ENCODE data around the gene URAD.
"Not testable (repeated sequence)": the region's sequence is repeated elsewhere in the genome, so short reads cannot be mapped to it uniquely, and the experiment has no call there.

URAD gene, protein sequence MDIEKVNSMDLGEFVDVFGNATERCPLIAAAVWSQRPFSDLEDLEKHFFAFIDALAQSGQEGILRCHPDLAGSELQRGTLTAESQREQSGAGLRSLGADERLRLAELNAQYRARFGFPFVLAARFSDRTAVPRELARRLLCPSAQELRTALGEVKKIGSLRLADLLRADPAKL

DNA sequence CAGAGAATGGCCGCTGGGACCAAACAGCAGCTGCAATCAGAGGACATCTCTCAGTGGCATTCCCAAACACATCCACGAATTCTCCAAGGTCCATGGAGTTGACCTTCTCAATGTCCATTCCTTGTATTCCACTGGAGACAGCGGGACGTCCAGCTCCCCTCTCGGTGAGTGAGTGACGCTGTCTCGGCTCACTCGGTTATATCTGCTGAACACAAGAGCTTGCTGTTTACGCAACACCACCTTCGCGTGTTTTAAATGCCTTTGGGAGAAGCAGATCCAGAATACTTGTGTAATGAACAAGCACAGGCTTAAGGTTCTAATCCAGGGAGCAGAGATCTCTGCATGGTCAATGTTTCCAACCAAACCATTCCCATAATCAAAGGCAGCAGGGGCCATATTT lies at the start of gene URAD:
TSS of gene URAD (minus strand) at position 174 of the 400 bp plus-strand sequence. CDS start at position 118, 56 bp downstream.
- no peak for DNase-seq (ENCODE audit: low read depth in 2 of 2)

DNA sequence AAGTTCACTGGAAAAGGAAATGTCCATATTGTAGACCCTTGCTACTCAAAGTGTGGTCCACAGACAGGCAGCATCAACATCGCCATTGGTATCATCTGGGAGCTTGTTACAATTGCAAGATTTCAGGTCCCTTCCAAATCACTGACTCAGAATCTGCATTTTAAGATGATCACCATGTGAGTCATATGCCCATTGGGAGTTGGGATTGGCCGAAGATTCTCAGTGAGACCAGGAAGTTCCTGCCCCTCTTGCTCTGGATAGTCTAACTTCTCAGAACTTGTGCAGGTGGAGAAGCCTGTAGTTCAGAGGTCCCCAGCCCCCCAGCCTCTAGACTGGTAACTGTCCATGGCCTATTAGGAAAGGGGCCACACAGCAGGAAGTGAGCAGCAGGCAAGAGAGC lies 48.9 kb upstream of the URAD start:
- no peak for DNase-seq (ENCODE audit: low read depth in 2 of 2)

DNA sequence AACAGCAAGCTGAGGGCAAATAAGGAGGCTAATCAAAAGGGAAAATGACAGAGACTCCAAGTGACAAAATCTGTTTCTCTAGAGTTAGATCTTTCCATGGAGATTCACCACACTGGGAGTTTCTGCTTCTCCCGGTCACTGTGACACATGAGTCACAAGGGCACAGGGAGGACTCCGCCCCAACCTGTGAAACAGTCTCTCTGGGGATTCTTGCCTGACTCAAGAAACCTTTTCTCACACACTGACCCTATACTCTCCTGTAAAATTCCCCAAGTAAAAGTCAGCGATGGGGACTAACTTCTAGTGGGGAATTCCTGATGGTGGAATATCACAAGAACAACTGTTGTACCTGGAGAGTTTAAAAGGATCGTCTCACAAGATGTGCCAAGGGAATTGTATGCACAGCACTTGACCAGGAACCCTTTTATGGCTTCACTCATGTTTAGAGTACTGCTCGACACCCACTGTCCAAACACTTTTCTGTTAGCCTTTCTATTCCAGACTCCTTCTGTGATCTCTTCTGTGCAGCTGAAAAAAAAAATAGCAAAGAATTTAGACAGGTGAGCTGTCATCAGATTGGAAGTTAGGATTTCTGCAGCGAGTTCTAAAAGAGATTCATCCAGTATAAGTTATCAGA lies 46.8 kb upstream of the URAD start:
- no peak for DNase-seq (ENCODE audit: low read depth in 2 of 2)

DNA sequence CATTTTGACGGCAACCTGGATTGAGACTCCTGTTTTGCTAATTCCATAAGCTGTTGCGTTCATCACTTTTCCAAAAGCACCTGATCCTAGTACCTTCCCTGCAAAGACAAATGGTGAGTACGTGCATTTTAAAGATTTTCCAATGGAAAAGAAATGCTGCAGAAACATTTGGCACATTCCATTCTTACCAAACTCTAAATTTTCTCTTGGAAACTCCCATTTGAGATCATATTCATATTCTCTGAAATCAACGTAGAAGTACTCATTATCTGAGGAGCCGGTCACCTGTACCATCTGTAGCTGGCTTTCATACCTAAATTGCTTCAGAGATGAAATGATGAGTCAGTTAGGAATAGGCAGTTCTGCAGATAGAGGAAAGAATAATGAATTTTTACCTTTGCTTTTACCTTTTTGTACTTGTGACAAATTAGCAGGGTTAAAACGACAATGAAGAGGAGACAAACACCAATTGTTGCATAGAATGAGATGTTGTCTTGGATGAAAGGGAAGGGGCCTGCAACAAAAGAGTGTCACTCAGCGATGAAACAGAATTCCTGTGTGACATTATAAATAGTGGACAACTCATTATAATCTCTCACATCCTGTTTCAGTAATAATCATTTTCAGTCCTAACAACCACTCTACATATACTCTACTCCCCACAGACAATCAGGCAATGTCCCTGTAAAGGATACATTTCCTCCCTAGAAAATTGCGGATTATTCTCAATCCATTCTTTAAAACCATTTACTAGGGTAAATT lies 45.6 kb upstream of the URAD start:
- no peak for DNase-seq (ENCODE audit: low read depth in 2 of 2)

DNA sequence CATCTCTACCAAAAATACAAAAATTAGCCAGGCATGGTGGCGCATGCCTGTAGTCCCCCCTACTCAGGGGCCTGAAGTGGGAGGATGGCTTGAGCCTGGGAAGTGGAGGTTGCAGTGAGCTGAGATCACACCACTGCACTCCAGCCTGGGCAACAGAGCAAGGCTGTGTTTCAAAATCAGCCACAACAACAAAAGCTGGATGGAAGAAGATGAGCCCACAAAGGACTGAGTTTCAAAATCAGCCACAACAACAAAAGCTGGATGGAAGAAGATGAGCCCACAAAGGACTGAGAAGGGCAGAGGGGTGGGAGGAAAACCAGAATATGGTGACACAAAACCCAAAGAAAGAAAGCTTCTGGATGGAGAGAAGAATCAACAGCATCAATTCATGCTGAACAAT lies 43.9 kb upstream of the URAD start:
- not testable (repeated sequence) for DNase-seq (ENCODE audit: low read depth in 2 of 2)

DNA sequence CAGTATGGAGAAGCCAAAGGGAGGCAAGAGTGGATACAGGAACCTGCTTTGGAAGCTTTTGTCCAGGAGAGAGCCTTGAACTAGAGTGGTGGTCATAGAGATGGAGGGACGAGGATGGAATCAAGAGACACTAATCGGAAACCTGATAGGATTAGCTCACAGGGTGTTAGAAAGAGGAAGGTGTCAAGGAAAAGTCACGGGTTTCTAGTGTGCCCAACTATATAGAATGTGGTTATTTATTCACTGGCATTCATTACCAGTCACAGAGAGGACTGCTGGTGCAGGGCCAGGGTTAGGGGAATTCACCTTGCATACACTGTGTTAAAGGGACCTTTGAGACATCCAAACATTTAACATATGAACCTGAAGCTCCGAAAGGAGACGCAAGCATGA lies 43.4 kb upstream of the URAD start:
- DNase-seq (ENCODE audit: low read depth in 2 of 2), result no peak

DNA sequence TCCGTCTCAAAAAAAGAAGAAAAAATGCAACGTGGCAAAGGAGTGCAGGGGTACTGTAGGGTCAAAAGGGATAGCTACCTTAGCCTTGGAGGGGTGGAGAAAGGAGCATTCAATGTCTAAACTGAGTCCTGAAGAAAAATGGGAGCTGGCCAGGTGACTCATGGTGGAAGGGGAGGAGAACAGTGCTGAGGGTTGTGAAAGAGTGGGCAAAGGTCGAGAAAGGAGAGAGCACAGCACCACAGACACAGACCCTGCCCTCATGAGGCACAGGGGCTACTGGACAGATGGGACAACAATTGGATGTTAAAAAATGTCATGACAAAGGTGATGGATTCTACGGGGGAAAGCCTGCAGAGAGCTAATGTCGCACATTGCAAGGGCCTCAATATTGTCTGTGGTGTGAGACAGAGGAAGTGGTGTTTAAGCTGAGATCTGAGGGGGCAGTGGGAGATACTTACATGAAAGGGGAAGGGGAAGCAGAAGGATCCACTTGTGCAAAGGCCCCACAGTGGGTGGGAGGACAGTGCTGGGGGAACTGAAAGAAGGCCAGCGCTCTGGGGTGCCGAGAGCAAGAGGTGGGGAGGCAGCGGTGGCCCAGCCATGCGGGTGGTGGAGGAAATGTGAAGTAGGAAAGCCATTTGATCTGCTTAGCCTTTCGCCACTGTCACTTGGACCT lies 42.9 kb upstream of the URAD start:
- DNase-seq (ENCODE audit: low read depth in 2 of 2), result no peak

DNA sequence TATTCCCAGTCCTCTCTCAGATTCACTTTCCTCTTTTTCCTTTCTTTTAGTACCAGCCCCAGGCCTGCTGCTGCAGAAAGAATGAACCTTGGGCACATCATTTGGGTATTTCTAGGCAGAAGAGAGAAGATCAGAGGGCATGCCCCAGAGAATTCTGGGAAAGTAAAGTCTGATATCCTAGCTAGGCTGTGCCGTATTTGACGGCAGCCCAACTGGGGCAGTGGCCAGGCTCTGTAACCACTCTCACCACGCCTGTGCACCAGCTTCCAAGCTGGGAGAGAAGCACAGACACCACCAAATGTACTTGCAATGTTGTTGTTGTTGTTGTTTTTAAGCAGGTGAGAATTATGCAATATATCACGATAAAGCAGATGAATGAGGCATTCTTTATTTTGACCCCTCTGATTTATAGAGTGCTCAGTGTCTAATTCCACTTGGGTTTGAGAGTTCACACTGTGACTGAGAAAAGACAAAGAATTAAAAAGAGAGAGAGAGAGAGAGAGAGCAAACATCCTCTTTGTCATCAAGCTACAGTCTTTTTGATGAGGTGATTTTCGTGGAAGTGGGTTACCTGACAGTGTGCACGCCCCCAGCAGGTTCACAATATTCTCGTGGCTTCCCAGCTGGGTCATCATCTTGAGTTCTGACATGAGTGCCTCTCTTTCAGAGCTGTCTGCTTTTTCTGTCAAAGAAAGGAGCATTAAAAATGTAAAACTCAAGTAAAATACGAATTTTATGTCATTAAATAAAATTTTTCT lies 39.3 kb upstream of the URAD start:
- DNase-seq (ENCODE audit: low read depth in 2 of 2), result no peak

DNA sequence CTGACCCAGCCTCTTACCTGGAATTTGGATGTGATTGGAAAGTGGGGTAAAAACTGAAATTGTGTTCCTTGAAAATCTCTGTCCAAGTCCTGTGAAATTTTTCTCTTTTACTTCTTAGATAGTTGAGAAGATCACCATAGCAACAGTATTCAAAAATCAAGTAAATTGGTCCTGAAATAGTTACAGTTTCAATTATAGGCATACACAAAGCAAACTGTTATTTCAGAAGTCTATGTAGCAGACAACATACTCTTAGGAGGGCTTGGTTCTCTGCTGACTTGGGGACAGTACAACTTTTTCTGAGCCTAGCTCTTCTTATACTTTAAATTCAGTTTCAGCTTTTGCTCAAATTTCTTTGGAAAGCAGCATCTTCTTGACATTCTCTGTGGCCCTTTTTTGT lies 38.6 kb upstream of the URAD start:
- no peak for DNase-seq (ENCODE audit: low read depth in 2 of 2)

DNA sequence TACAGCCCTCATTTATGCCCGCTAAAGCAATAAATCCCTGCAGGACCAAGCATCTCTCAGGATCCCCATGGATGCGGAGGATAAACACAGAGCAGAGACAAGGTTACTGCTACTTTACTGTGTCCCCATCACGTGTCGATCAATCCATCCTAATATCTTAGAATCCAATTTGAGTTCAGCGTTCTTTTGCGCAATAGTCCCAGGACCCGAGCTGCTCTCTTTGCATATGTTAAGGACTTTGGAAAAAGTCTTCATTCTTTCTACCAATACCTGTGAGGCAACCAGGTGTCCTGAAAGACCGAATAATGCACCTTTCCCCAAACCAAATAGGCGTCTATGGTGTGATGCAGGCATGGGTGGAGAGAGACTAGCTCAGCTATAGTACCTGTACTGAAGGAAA lies 38.0 kb upstream of the URAD start:
- no peak for DNase-seq (ENCODE audit: low read depth in 2 of 2)

DNA sequence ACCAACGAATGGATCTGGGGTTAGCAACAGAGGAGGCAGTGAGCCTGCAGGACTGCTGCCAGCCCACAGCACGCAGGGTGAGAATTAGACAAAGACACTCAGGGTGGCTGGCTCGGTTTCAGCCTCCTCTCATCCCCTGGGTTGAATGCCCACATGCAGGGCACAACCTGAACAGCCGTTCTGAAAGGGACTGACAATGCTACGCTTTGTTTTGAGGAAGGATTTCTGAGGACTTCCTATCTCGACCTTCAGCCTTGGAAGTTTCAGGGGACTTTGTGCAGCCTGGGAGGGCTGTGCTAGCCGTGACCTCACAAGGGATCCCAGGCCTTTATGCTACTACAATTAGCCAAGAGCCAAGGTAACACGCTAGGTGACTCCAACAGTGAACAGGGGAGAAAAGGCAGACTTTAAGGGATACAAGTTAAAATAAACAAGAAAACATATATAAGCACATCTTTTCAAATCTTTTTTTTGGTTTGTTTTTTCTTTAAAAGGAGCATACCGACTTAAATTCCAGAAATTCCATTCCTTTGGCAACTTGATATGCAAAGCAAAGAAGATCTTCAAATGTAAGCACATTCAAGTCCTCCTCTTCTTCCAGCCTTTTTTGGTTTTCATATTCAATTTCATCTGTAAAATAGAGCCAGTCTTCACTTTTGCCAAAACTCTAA lies 34.5 kb upstream of the URAD start:
- no peak for DNase-seq (ENCODE audit: low read depth in 2 of 2)

DNA sequence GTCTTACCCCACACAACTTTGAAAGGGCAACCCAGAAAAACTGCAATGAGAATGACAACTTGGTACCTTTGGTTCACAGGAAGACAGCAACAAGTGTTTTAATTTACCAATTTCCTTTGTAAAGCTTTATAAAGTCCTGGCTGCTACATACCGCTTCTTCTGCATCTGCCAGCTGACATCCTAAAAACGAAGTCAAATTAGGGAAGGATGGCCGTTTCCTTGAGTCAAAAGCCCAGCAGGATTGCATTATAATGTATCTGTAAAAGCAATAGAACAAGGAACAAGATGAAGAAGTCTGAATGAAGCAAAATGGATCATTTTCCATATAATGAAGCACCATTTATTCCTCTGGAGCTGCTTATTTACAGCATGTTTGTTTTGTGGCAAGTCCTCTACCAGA lies 25.8 kb upstream of the URAD start:
- no peak for DNase-seq (ENCODE audit: low read depth in 2 of 2)

DNA sequence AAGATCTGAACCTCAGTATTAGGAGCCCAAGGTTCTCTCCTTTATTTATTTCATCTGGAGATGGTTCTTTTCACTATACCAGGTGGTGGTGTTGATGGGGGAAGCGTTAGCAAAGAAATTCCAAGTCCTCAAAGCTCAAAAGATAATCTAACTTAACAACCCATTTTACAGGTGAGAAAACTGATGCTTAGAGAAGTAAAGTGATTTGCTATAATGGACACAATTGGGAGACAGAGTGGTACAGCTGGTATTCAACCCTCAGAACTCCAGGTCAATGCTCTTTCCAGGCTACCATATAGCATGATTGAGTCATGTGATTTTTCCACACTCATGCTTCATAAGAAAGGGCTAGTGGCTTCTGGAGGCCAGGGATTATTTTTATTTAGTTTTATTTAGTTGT lies 25.0 kb upstream of the URAD start:
- DNase-seq (ENCODE audit: low read depth in 2 of 2), result no peak

DNA sequence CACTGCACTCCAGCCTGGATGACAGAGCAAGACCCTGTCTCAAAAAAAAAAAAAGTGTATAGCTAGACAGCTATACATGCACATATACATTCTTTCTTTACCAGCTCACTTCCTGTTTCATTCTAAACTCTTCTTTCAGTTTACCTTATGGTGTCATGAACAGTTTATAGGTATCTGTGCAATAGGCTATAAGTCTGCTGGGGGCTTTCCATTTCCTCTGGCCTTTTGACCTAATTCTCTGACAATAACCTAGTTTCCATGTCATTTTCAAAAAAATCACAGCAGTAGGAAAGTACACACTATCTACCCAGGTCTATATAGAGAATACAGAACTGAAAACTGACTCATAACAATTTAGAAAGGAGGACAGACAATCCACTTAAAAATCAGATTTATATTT lies 24.4 kb upstream of the URAD start:
- DNase-seq (ENCODE audit: low read depth in 2 of 2), result no peak

DNA sequence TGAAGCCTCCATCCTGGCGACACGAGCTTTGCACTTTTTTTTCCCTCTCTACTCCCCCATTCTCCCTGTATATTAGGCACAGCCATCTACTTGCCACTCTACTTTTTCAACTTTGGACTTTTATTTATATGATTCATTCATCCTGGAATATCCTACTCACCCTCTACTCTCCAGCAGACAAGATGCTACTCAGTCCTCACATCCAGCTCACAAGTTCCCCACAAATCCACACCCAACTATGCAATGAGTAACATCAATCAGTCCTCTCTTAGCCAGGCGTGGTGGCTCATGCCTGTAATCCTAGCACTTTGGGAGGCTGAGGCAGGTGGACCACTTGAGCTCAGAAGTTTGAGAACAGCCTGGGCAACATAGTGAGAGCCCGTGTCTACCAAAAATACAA lies 23.9 kb upstream of the URAD start:
- no peak for DNase-seq (ENCODE audit: low read depth in 2 of 2)

DNA sequence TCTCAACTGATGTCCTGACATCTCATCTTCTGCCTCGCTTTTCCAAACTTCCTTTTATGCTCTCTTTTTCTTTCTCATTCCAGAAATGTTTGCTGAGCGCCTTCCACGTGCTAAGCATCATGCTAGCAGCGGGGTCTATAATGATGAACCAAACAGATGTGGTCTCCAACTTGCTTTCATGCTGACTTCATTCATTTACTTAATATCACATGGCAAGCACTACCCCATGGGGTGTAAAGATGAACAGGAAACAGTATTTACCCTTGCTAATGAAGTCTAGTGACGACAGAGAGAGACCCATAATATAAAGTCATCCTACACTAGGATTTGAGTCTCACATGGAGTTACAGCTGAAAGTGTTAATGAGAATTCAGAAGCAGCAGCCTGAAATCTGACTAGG lies 21.6 kb upstream of the URAD start:
- no peak for DNase-seq (ENCODE audit: low read depth in 2 of 2)

DNA sequence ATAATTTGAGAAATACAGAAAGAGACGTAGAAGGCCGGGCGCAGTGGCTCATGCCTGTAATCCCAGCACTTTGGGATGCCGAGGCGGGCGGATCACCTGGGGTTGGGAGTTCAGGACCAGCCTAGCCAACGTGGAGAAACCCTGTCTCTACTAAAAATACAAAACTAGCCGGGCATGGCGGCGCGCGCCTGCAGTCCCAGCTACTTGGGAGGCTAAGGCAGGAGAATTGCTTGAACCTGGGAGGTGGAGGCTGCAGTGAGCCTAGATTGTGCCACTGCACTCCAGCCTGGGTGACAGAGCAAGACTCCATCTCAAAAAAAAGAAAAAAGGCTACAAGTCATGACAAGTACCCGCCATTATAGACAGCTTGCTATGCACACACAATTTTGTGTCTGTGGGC lies 16.5 kb upstream of the URAD start:
- not testable (repeated sequence) for DNase-seq (ENCODE audit: low read depth in 2 of 2)

DNA sequence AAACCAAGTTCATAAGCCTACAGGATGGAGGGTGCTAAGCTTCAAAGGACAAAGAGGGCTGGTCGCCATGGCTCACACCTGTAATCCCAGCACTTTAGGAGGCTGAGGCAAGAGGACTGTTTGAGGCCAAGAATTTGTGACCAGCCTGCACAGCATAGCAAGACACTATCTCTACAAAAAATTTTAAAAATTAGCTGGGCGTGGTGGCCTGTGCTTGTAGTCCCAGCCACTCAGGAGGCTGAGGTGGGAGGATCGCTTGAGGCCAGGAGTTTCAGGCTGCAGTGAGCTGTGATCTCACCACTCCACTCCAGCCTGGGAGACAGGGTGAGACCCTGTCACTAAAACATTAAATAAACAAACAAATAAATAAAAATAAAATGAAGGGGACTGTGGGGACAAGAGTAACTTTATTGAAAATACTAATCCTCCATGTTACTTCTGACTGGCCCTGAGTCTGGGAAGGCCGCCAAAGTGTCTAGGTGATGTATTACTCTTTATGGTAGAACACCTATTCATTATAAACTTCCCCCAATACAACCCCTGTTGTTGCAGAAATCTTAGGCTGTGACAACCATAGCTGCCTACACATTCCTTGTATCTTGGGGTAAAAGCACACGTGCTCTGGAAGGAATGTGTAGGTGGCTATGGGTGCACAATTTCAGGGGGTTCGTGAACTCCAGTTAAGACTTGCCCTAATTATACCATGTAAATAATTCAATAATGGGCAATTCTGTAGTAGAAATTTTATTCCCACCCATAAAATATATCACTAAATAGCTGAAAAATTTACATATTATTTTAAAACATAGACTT lies 14.6 kb upstream of the URAD start:
- DNase-seq (ENCODE audit: low read depth in 2 of 2), result no peak

DNA sequence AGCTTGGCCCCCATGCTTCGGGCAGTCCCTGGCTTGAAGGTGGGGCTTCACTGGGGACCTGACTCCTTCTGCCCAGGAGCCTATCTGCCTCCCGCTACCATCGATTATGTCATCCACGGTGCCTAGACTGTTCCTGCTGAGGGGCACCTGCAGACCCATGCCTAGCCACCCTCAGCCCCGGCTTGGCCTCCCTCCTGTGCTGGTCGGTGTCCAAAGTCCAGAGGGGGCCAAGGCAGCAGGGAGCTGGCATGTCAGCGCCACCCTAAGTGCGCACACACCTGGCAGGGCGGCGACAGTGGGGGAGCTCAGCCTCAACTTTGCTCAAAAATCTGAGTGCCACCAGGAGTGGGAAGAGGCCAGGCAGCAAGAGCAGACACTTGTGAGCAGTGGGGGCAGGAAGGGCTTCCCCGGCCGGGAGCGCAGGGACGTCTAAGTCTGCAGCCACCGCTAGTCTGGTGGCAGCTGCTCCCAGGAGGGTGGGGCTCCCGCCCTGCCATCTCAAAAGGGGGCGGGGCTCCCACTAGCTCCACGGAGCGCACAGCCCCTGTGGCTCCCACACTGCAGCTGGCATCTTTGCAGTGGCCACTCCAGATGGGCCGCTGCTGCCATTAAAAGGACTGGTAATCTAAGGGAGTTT lies 13.5 kb upstream of the URAD start:
- no peak for DNase-seq (ENCODE audit: low read depth in 2 of 2)

DNA sequence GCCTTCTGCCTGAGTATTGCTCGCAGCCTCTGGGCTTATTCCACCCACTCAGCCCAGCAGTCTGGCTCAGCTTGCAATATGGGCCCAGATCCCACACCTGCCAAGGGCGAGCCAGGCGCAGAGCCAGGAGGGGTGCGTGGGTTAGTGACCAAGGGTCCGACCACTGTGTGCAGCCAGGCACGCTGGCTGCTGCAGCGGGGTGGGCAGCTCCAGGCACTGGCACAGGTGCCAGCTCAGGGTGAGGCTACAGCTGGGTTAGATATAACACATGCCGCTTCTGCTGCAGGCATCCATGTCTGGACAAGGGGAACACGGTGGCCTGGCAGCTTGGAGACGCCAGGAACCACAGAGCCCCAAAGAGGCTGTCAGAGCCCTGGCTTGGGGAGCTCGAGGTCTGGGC lies 12.6 kb upstream of the URAD start:
- no peak for DNase-seq (ENCODE audit: low read depth in 2 of 2)
